Panc1 (cell line): ENCODE results near the gene CRYAA.

Source experiments
- CTCF ChIP-seq: fragments of 450-650 bp; IDR thresholded peaks from 2 replicates; pipeline ENCODE4 v1.5.1; 2017; ENCODE audit warnings: mild to moderate bottlenecking
- REST ChIP-seq, 2 experiments: IDR thresholded peaks; 2 replicates each; pipeline ENCODE4 v1.6.1; 2011 to 2012; ENCODE audit warnings: low read depth in 2 of 2, control low read depth in 1 of 2, low read length in 1 of 2, mild to moderate bottlenecking in 1 of 2, moderate library complexity in 1 of 2; ENCODE audit not compliant: insufficient read depth in 1 of 2
- SIN3A ChIP-seq: IDR thresholded peaks from 2 replicates; pipeline ENCODE4 v1.6.1; 2012; ENCODE audit warnings: low read depth, mild to moderate bottlenecking, low read length, moderate library complexity, borderline replicate concordance; ENCODE audit not compliant: insufficient read depth

- TF ChIP-seq CTCF = no peak
- no peak for TF ChIP-seq SIN3A
- no peak for TF ChIP-seq REST (IDR thresholded peaks at IDR 0.05; ENCODE audit: insufficient read depth in 1 of 2, low read depth in 2 of 2, low read length in 1 of 2)
Observed at GRCh38 chr21:43188592-43189210, 19.9 kb downstream of the CRYAA start.
